H1 (cell line): ENCODE data around the gene HGFAC. TPM values are rescaled to one million over a fixed set of nuclear protein-coding genes. Genes with fewer than 3 reads are reported as not detected.

Experiments used
- CTCF ChIA-PET: fragments of 300-600 bp; sonication (Branson Sonifier 250); formaldehyde crosslinking; loops from one replicate; lab custom pipeline; 2021; ENCODE audit not compliant: partially characterized antibody; lab: Charles Lee
- POLR2A ChIA-PET: fragments of 300-600 bp; sonication (Branson Sonifier 250); formaldehyde crosslinking; loops from one replicate; lab custom pipeline; 2021; ENCODE audit warnings: inconsistent platforms; ENCODE audit not compliant: partially characterized antibody; lab: Charles Lee
- DNase-seq, 2 experiments: peaks; one replicate each; pipeline versions ENCODE4 v3.0.0 to v3.0.0-alpha.2; 2010 to 2022; ENCODE audit warnings: low spot score in 2 of 2, low read depth in 1 of 2, mixed read lengths in 1 of 2
- FAIRE-seq: peaks from 2 replicates; lab custom pipeline; 2011; peaks lifted over from hg19 to GRCh38; lab: Jason Lieb, UNC
- H2AFZ ChIP-seq: 2 replicates; pipeline ENCODE4 v1.8.1; 2012; ENCODE audit warnings: low read length, inconsistent platforms
- H2AK5ac ChIP-seq: 2 replicates; pipeline ENCODE4 v1.6.1; 2013; ENCODE audit warnings: low read depth, low read length
- H2BK120ac ChIP-seq: replicated peaks from 2 replicates; pipeline ENCODE3; 2013; ENCODE audit warnings: low read depth, low read length, inconsistent platforms
- H2BK12ac ChIP-seq: 2 replicates; pipeline ENCODE4 v1.6.1; 2013; ENCODE audit warnings: low read depth, low read length
- H2BK15ac ChIP-seq: 2 replicates; pipeline ENCODE4 v1.6.1; 2013; ENCODE audit warnings: low read length
- H2BK20ac ChIP-seq: 2 replicates; pipeline ENCODE4 v1.6.1; 2013; ENCODE audit warnings: low read length
- H2BK5ac ChIP-seq: 2 replicates; pipeline ENCODE4 v1.6.1; 2013; ENCODE audit warnings: low read depth, low read length
- H3K14ac ChIP-seq: 2 replicates; pipeline ENCODE4 v1.6.1; 2013; ENCODE audit warnings: inconsistent platforms; ENCODE audit not compliant: insufficient read length
- H3K18ac ChIP-seq: 2 replicates; pipeline ENCODE4 v1.6.1; 2013; ENCODE audit warnings: low read length; ENCODE audit errors: extremely low read depth
- H3K23ac ChIP-seq: 2 replicates; pipeline ENCODE4 v1.6.1; 2013; ENCODE audit warnings: inconsistent platforms; ENCODE audit not compliant: insufficient read length
- H3K23me2 ChIP-seq: 2 replicates; pipeline ENCODE4 v1.6.1; 2013; ENCODE audit warnings: low read depth, low read length
- H3K27ac ChIP-seq: 2 replicates; pipeline ENCODE4 v1.6.1; 2011; ENCODE audit warnings: low read depth, low read length, inconsistent platforms
- H3K27me3 ChIP-seq, 4 experiments: replicated peaks in 1 of 4; 1 replicate in 1 of 4; 2 replicates in 3 of 4; pipeline versions ENCODE4 v1.6.1 to v1.8.1; 2011 to 2013; ENCODE audit warnings: low read length in 3 of 4, mild to moderate bottlenecking in 3 of 4, inconsistent platforms in 2 of 4, mixed read lengths in 2 of 4, moderate library complexity in 1 of 4; ENCODE audit not compliant: control insufficient read depth in 3 of 4, insufficient read depth in 3 of 4; ENCODE audit errors: extremely low read depth in 1 of 4
- H3K36me3 ChIP-seq, 4 experiments: 2 replicates each; pipeline versions ENCODE4 v1.6.1 to v1.8.1; 2011 to 2013; ENCODE audit warnings: mild to moderate bottlenecking in 4 of 4, low read length in 3 of 4, moderate library complexity in 2 of 4, control low read depth in 1 of 4, inconsistent platforms in 1 of 4; ENCODE audit not compliant: insufficient read depth in 4 of 4, control insufficient read depth in 2 of 4
- H3K4ac ChIP-seq: replicated peaks from 2 replicates; pipeline ENCODE3; 2013; ENCODE audit warnings: low read length, low read depth, mixed read lengths, inconsistent platforms; ENCODE audit not compliant: insufficient read length
- H3K4me1 ChIP-seq, 4 experiments: replicated peaks in 1 of 4; 1 replicate in 1 of 4; 2 replicates in 3 of 4; pipeline versions ENCODE4 v1.6.1 to v1.8.1; 2011 to 2013; ENCODE audit warnings: low read length in 3 of 4, inconsistent platforms in 2 of 4, mixed read lengths in 1 of 4; ENCODE audit not compliant: insufficient read depth in 4 of 4, control insufficient read depth in 3 of 4
- H3K4me2 ChIP-seq, 2 experiments: 2 replicates each; pipeline versions ENCODE4 v1.6.1 to v1.8.1; 2011 to 2013; ENCODE audit warnings: low read depth in 2 of 2, low read length in 2 of 2, control low read depth in 1 of 2, inconsistent platforms in 1 of 2, mild to moderate bottlenecking in 1 of 2; ENCODE audit not compliant: insufficient read depth in 1 of 2
- H3K4me3 ChIP-seq, 4 experiments: fragments of 200-600, 300-600 bp in 1 of 4; sonication (generic), shearing (Covaris generic), sonication (Bioruptor Twin) in 1 of 4; 2 replicates each; pipeline versions ENCODE4 v1.5.1 to v1.8.1; 2011 to 2016; ENCODE audit warnings: low read length in 4 of 4, low read depth in 3 of 4, control low read depth in 2 of 4, inconsistent platforms in 2 of 4, mild to moderate bottlenecking in 2 of 4, mixed read lengths in 1 of 4, moderate library complexity in 1 of 4; ENCODE audit not compliant: insufficient read depth in 2 of 4; ENCODE audit errors: extremely low read depth in 1 of 4
- H3K56ac ChIP-seq: replicated peaks from 2 replicates; pipeline ENCODE3; 2013; ENCODE audit warnings: low read depth, mild to moderate bottlenecking, mixed read lengths, low read length, inconsistent platforms; ENCODE audit not compliant: insufficient read length
- H3K79me1 ChIP-seq: 2 replicates; pipeline ENCODE4 v1.6.1; 2013; ENCODE audit warnings: low read depth, low read length, control low read depth
- H3K79me2 ChIP-seq, 2 experiments: 2 replicates each; pipeline versions ENCODE4 v1.6.1 to v1.8.1; 2012 to 2013; ENCODE audit warnings: low read length in 2 of 2, mild to moderate bottlenecking in 2 of 2, inconsistent platforms in 1 of 2; ENCODE audit not compliant: insufficient read depth in 2 of 2, control insufficient read depth in 1 of 2
- H3K9ac ChIP-seq, 4 experiments: replicated peaks in 1 of 4; 1 replicate in 1 of 4; 2 replicates in 3 of 4; pipeline versions ENCODE4 v1.6.1 to v1.8.1; 2011 to 2013; ENCODE audit warnings: low read depth in 3 of 4, low read length in 3 of 4, control low read depth in 2 of 4, mild to moderate bottlenecking in 2 of 4, moderate library complexity in 2 of 4, inconsistent platforms in 1 of 4; ENCODE audit errors: extremely low read depth in 1 of 4
- H3K9me3 ChIP-seq, 2 experiments: 2 replicates each; pipeline versions ENCODE4 v1.6.1 to v1.8.1; 2012 to 2013; ENCODE audit warnings: mild to moderate bottlenecking in 2 of 2, moderate library complexity in 2 of 2, control low read depth in 1 of 2, inconsistent platforms in 1 of 2, low read depth in 1 of 2, low read length in 1 of 2, mixed read lengths in 1 of 2; ENCODE audit not compliant: insufficient read depth in 2 of 2
- H4K20me1 ChIP-seq, 2 experiments: replicated peaks in 1 of 2; 2 replicates each; pipeline versions ENCODE3 to v1.8.1; 2011 to 2013; ENCODE audit warnings: inconsistent platforms in 2 of 2, low read length in 2 of 2, mild to moderate bottlenecking in 1 of 2; ENCODE audit not compliant: insufficient read depth in 2 of 2, control insufficient read depth in 1 of 2
- H4K5ac ChIP-seq: 2 replicates; pipeline ENCODE4 v1.6.1; 2013; ENCODE audit warnings: low read length, low read depth, mixed read lengths, inconsistent platforms; ENCODE audit not compliant: insufficient read length
- H4K8ac ChIP-seq: 2 replicates; pipeline ENCODE4 v1.8.0; 2013; ENCODE audit warnings: mild to moderate bottlenecking, moderate library complexity, low read length, inconsistent platforms; ENCODE audit not compliant: insufficient read depth; ENCODE audit errors: extremely low read depth
- H4K91ac ChIP-seq: replicated peaks from 2 replicates; pipeline ENCODE3; 2013; ENCODE audit warnings: low read length, mixed read lengths, inconsistent platforms; ENCODE audit not compliant: insufficient read length
- ASH2L ChIP-seq: fragments of 200-600, 300-600 bp; sonication (generic); IDR thresholded peaks from one replicate; pipeline ENCODE4 v1.7.1; 2017; ENCODE audit warnings: low read length
- CEBPB ChIP-seq: IDR thresholded peaks from 2 replicates; pipeline ENCODE4 v1.6.1; 2012; ENCODE audit warnings: low read depth, low read length
- E2F6 ChIP-seq: IDR thresholded peaks from 2 replicates; pipeline ENCODE4 v1.6.1; 2012; ENCODE audit warnings: inconsistent platforms
- NANOG ChIP-seq: IDR thresholded peaks from 2 replicates; pipeline ENCODE4 v1.6.1; 2011; ENCODE audit warnings: low read length, low read depth, mild to moderate bottlenecking, inconsistent platforms; ENCODE audit not compliant: insufficient read depth, poor library complexity, severe bottlenecking
- PHF8 ChIP-seq: fragments of 200-600 bp; sonication (generic); conservative IDR thresholded peaks from 2 replicates; pipeline ENCODE4 v1.7.1; 2012; ENCODE audit warnings: low read depth, mild to moderate bottlenecking, inconsistent platforms, low read length, moderate library complexity
- RAD21 ChIP-seq, 2 experiments: IDR thresholded peaks in 1 of 2; conservative IDR thresholded peaks in 1 of 2; 2 replicates each; pipeline ENCODE4 v1.6.1; 2011; ENCODE audit warnings: low read depth in 2 of 2, low read length in 2 of 2, improper control_type of control experiment in 1 of 2, inconsistent platforms in 1 of 2, mild to moderate bottlenecking in 1 of 2, moderate library complexity in 1 of 2
- RFX5 ChIP-seq: IDR thresholded peaks from 2 replicates; pipeline ENCODE4 v1.6.1; 2011; ENCODE audit warnings: low read depth, low read length, improper control_type of control experiment, borderline replicate concordance
- SIN3A ChIP-seq, 2 experiments: IDR thresholded peaks in 1 of 2; conservative IDR thresholded peaks in 1 of 2; 2 replicates each; pipeline ENCODE4 v1.6.1; 2011 to 2012; ENCODE audit warnings: low read length in 2 of 2, improper control_type of control experiment in 1 of 2, low read depth in 1 of 2, mild to moderate bottlenecking in 1 of 2
- SIRT6 ChIP-seq: IDR thresholded peaks from one replicate; pipeline ENCODE4 v1.7.1; 2012; ENCODE audit warnings: low read length, inconsistent platforms
- SP4 ChIP-seq: IDR thresholded peaks from 2 replicates; pipeline ENCODE4 v1.6.1; 2012; ENCODE audit warnings: low read length, inconsistent platforms
- TBP ChIP-seq: IDR thresholded peaks from 2 replicates; pipeline ENCODE4 v1.6.1; 2011; ENCODE audit warnings: low read depth, low read length, improper control_type of control experiment
- TEAD4 ChIP-seq: IDR thresholded peaks from 2 replicates; pipeline ENCODE4 v1.6.1; 2012; ENCODE audit warnings: low read depth, low read length, inconsistent platforms, mixed read lengths
- ZNF274 ChIP-seq: IDR thresholded peaks from 2 replicates; pipeline ENCODE4 v1.7.0; 2012; ENCODE audit warnings: low read length, borderline replicate concordance; ENCODE audit errors: extremely low read depth
- WGBS, 2 experiments: shearing (Covaris generic) in 1 of 2; methylation state at CpG; one replicate each; pipeline versions ENCODE4 v1.1.6 to v1.1.7; 2013 to 2015; ENCODE audit warnings: low lambda C conversion rate in 2 of 2, mixed read lengths in 2 of 2, inconsistent platforms in 1 of 2, low coverage in 1 of 2, missing lambda C conversion rate in 1 of 2; ENCODE audit not compliant: insufficient replicate concordance in 2 of 2, insufficient coverage in 1 of 2, insufficient read length in 1 of 2; ENCODE audit errors: extremely low coverage in 1 of 2, missing lambda C conversion rate in 1 of 2; 5-methylcytosine and 5-hydroxymethylcytosine counted together
- polyA plus RNA-seq, 7 experiments: library from polyadenylated mRNA; depleted of rRNA in 3 of 7; stranded (reverse) in 5 of 7; unstranded in 2 of 7; fragments of >200 nt in 5 of 7; fragments of 200-250 nt in 2 of 7; gene quantifications; 1 replicate in 5 of 7; 2 replicates in 1 of 7; 4 replicates in 1 of 7; pipeline versions ENCODE4 v1.2.1 to v1.2.3, GENCODE V29; 2011 to 2013; ENCODE audit warnings: missing spikeins in 2 of 7, mixed read lengths in 2 of 7
- total RNA-seq: library from RNA; stranded (reverse); fragmentation: NEBNext Ultra II Directional; extraction: Animal tissue kit (Norgen Biotek cat#: 25700); gene quantifications from 2 replicates; pipeline ENCODE4 v1.2.1, GENCODE V29; 2021

The HGFAC gene
- total and polyA plus RNA-seq, 2 of the 8 experiments (the other 6 are each of a cell fraction or from before 2014, with no cell fraction given): 0.14 to 0.15 TPM

DNA sequence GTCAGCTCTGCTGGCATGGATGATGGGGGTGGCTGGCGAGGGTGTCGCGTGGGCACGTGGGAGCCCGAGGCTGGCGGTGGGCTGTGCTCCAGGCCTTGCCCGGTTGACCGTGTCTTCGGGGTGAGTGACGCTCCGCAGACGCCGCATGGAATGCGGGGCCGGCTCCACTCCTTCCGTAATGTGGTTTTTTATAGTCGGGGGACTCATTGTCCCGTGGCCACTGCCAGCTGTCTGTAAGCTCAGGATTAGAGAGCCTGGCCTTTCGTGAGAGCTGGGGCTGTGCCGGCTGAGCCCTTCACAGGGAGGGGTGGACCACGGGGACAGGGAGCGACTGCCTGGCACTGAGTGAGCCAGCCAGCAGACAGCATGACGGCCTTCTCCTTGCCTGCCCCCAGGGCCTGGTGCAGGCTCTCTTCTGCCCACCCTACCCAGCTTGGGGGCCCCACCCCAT, 41.7 kb downstream of the HGFAC start:
- no peak overlapping the region for H3K27ac ChIP-seq
- H3K56ac ChIP-seq: no peak overlapping the region
- TF ChIP-seq TEAD4 (no peak), PHF8 (no peak), TBP (no peak), E2F6 (no peak), SP4 (no peak), RAD21 (IDR thresholded peaks at IDR 0.05 in 1 of 2, conservative IDR thresholded peaks at IDR 0.05 in 1 of 2; ENCODE audit: low read depth in 2 of 2, low read length in 2 of 2) (no peak), ZNF274 (no peak), RFX5 (no peak), SIRT6 (no peak), ASH2L (no peak), NANOG (no peak), CEBPB (no peak), SIN3A (conservative IDR thresholded peaks at IDR 0.05 in 1 of 2, IDR thresholded peaks at IDR 0.05 in 1 of 2; ENCODE audit: low read depth in 1 of 2, low read length in 2 of 2) (no peak)

More for the DNA sequence above, 41.7 kb downstream of the HGFAC start:
- WGBS, 2 experiments: 88% methylated on average over 20 of the region's 23 CpGs; no CpG with 5 or more reads in 1 of the 2 experiments
- H2AFZ ChIP-seq: no peak overlapping the region
- no peak overlapping the region for H3K18ac ChIP-seq
- no peaks in the 10 kb centered on the region for H3K36me3 ChIP-seq
- H3K9ac ChIP-seq: no peak overlapping the region
- no peak overlapping the region for H3K4me3 ChIP-seq
- no peaks in the 10 kb centered on the region for H3K9me3 ChIP-seq
- no peak overlapping the region for H2BK5ac ChIP-seq
- H3K14ac ChIP-seq: no peak overlapping the region
- H3K27me3 ChIP-seq: peaks cover 19 to 85% (median 66%) of the 10 kb centered on the region in 4 experiments
- DNase-seq (no peak), FAIRE-seq (no peak)
- H3K79me1 ChIP-seq: no peaks in the 10 kb centered on the region
- peak overlapping the region; percentile 92; the same call in 1 of the 2 replicates for H2BK15ac ChIP-seq
- no peak overlapping the region for H4K8ac ChIP-seq
- no peak overlapping the region for H3K4me2 ChIP-seq
- H3K23ac ChIP-seq: no peak overlapping the region
- CTCF ChIA-PET: interaction anchor here (1.6 to 5.8 kb wide), 2 partner anchors 30 to 40 kb away, joined by 4 to 32 read pairs; no protein-coding TSS in a partner anchor
- no peaks in the 10 kb centered on the region for H3K79me2 ChIP-seq
- no peak overlapping the region for H2BK20ac ChIP-seq
- H3K4me1 ChIP-seq: peaks cover 0 to 37% (median 22%) of the 10 kb centered on the region in 4 experiments; a peak in 6 of 7 replicates
- H4K5ac ChIP-seq: no peak overlapping the region
- H2BK120ac ChIP-seq: no peak overlapping the region
- H3K4ac ChIP-seq: peak overlapping the region; percentile 62
- 0 out of 2 replicates have a peak overlapping the region, but pooled peaks have one; percentile 24 for H2AK5ac ChIP-seq
- peak overlapping the region; percentile 50 for H4K91ac ChIP-seq
- H3K23me2 ChIP-seq: peaks cover 3% of the 10 kb centered on the region; the same call in 1 of the 2 replicates
- peaks cover 0 to 5% of the 10 kb centered on the region in 2 experiments for H4K20me1 ChIP-seq
- POLR2A ChIA-PET: interaction anchor here (1.1 kb wide), 1 partner anchor 10 kb away, joined by 4 read pairs; no protein-coding TSS in a partner anchor
- peak overlapping the region; percentile 60; the same call in 1 of the 2 replicates for H2BK12ac ChIP-seq
